Fibroblast of skin of right biceps (primary cell): ENCODE results near the gene FRY.

Experiments
- DNase-seq: peaks from one replicate; pipeline ENCODE4 v3.0.0-alpha.2; 2013

Gene FRY

DNA sequence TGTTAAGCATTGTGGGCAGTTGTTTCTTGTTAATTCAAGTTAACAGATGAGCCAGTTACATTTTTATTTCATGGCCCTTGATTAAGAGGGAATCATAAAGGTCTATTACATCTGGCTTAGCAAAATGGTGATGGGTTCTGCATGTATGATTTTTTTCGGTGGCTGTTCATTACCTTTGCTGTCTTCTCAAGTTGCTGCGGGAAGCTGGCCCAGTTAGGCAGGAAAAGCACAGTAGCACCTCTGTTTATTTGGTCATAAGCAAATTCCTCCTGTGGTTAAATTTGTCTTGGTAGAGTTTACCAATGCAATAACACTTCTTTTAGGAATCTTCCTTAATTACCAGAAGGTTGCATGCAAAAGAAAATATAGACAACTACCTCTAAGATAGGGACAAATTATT lies 104.5 kb downstream of the FRY start:
- DNase-seq: no peak

DNA sequence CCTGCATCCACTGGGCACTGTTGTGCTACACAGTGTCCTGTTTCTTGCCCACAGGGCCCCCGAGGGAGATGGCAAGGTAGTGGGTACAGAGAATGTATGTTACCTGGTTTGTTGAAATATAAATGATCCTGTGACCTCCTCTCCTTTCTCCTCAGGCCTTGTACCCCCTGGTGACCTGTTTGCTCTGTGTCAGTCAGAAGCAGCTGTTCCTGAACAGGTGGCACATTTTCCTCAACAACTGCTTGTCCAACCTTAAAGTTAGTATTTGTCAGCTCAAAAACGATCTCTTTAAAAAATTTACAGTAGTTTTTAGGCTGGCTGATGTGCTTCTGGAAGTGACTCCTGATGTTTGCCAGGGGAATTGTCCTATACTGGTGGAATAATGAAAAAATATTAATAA lies 105.1 kb downstream of the FRY start:
- DNase-seq: no peak

DNA sequence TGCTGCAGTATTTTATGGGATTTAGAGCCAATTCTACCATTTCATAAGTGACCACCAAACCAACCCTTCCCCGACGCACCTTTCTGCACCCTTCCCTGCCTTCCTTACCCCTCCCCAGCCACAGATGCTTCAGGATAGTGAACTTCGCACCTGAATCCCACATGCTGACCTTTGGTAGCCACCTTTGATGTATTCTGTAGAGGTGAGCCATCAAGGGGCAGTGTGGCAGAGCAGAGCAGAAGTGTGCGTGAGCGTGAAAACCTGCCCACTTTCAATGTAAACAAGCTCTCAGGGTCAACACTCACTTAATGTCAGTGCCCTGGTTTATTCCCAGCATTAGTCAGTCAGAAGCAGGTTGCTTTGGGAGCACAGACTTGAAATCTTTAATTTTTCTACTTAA lies 107.7 kb downstream of the FRY start:
- no peak for DNase-seq

DNA sequence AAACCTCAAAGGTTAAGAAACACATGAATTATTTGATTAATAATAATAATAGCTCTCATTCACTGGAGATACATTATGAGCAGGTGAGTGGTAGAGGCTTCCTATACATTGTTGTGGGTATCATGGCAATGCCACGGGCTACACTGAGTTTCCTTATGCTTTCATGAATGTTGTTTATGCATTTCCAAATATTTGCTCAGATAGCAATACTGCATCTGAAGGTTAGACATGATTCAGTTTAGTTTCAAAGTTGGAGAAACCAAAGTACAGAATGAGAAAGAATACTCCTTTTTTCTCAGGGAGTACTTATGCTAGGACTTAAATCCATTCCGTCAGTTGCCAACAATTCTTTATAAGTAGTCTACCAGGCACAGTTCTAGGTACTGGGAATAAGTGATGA lies 108.5 kb downstream of the FRY start:
- no peak for DNase-seq

DNA sequence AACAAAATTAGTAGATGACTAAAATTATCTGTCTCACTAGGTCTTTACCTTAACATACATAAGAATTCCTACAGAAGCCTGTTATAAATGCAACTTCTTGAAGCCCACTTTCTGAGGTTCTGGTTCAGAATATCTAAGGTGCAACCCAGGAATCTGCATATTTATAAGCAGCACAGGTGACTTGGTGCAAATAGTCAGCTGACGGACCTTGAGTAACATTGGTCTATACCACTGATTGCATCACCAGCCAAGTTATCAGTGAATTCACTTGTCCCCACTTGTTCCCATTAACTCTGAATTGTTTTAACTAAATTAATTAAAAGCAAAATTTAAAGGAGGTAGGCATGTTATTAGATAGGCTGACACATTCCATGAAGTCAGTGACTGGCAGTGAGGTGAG lies 109.9 kb downstream of the FRY start:
- DNase-seq: no peak

DNA sequence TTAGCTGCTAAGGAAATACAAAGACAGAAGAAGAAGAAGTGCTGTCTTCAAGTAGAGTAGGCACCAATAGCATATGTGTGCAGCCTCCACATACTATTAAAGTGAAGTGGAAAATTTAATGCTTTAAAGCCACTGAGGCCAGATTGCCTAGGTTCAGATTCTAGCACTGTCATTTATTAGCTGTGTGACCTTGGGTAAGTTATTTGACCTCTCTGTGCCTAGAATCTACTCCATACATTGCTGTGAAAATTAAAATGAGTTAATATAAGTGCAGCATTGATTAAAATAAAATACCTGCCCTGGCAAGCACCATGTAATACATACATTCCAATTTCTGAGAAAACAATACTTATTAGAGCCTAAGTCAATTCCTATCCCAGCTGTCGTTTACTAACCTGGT lies 110.5 kb downstream of the FRY start:
- DNase-seq: no peak

DNA sequence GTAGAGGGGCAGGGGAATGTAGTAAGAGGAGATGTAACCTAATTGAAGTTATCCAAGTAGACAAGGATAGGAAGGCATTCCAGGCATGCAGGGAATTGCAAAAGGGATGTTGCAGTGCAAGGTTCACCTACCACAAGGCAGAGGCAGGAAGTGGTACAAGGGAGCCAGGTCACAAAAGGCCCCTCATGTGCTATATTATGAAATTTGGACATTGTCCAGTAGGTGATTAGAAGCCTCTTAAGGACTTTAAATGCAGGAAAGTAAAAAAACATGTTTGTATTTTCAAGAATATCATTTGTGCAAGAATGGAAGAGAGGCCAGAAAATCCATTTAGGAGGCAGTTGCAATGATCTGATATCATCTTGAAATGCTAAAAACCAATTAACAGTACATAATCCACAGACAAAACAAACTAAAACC lies 111.4 kb downstream of the FRY start:
- DNase-seq: peak; percentile 64

DNA sequence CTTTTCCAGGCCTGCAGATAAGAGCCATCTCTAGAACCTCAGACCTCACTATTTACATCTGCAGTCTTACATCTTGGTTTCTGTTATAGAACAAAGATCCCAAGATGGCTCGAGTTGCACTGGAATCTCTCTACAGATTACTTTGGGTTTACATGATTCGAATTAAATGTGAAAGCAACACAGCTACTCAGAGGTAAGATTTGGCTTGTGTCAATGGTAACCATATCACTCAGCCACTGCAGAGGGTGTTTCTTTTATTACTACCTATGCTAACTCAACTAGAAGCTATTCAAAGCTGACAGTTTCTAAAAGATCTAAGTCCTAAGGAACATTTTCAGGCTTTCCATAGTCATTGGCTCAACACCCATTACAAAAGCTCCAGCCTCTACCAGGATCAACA lies 115.6 kb downstream of the FRY start:
- no peak for DNase-seq

DNA sequence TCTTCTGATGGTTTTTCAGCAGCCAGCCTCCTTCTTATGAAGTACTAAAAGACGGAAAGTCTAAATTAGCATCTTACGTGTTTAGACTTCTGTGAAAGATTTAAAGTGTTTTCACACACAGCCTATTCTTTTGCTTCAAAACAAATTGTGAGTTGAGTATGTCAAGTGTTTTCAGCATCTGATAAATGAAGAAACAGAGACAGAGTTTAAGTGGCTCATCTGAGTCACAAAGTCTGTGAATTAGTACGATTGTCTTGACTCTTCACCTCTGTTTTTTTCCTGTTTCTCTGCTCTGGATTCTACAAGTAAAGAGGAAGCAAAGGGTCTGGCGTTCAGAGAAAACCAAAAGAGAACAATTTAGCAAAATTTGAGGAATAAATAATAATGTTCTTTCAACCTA lies 116.4 kb downstream of the FRY start:
- DNase-seq: no peak

DNA sequence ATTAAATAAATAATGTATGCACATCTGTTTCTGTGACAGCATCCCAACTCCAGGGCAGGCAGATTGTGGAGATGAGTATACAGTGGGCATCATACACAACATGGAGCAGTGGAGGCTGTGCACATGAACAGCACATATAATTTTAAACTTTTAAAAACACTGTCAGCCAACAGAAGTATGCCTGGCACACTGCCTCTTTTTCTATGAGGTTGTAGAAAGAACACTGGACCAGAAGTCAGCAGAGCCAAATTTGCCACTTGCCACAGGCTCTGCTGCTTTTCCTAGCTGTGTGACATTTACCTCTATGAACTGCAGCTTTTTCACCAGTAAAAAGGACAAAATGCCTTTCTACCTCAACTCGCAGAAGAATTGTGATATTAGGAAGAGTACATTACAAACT lies 118.7 kb downstream of the FRY start:
- DNase-seq: no peak

DNA sequence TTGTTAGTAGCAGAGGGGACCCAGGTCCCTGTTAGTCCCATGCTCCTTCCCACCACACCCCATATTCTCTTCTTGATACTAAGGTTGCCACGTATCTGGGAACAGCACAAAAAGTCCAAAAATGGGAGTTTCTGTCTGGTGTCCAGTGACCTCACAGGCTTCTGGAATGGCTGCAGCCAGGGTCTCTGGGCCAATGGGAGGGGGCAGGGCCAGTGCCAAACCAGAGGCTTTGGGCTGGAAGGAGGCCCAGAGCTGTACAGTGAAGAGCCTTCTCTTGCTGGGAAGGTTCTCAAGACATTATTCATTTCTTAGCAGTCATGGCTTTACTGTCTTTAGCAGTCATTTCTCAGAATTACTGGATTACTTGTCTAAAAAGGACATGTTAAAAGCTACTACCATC lies 119.2 kb downstream of the FRY start:
- DNase-seq: peak; percentile 54

DNA sequence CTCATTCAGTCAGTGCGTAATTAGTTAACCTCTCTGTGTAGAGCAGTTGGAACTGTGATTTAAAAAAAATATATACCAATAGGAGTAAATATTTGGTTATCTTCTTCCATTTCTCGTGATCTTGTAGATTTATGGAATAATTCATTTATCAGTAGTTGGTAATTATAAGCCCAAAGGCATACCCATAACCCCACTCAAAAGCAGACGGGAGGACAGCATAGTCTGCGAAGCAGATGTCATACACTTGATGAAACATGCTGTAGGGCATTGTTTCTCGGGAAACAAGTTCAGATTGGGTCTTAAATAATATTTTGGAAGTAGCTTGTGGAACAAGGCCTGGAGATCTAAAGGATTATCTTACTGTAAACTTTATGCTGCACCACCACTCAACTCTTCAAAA lies 119.7 kb downstream of the FRY start:
- DNase-seq: no peak

DNA sequence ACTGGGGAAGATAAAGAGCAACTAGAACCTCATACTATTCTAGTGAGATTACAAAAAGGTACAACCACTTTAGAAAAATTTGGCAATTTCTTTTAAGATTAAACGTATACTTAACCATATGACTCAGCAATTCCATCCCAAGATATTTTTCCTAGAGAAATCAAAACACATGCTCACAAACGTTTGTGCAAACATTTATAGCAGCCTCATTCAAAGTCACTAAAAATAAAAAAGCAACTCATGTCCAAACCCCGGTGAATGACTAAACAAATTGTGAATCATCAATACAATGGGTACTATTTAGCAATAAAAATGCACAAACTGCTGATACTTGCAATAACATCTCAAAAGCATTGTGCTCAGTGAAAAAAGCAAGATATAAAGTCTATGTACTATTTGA lies 121.5 kb downstream of the FRY start:
- peak; percentile 77 for DNase-seq

DNA sequence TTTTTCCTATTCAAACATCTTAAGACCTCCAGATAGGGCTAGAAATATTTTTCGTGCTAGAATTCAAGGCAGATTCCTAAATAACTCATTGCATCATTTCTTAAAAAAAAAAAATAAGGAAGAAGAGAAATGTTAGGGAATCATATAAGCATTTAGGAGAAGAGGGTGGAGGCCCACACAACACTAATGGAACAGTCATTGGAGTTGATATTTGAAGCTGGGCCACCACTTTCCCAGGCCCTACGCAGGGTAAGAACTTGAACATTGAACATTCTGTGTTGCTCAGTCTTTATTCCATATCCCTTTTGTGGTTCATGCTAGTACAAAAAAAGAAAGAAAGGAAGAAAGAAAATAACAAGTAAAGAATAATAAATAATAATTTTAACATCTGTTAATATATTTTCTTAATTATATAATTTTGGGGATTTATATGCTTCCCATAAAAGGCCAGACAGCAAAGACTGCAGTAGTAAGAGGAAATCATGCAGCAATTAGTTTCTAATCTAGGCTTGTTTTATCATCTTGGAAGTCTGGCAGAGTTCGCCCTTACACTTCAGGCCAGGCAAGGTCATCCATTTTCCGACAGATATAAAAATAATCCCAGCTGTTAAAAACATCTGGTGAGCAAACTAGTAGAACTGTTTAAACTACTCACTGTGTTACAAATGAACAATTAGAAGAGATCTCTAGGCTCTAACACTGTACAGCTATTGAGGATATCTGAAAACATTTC lies 127.7 kb downstream of the FRY start:
- no peak for DNase-seq

DNA sequence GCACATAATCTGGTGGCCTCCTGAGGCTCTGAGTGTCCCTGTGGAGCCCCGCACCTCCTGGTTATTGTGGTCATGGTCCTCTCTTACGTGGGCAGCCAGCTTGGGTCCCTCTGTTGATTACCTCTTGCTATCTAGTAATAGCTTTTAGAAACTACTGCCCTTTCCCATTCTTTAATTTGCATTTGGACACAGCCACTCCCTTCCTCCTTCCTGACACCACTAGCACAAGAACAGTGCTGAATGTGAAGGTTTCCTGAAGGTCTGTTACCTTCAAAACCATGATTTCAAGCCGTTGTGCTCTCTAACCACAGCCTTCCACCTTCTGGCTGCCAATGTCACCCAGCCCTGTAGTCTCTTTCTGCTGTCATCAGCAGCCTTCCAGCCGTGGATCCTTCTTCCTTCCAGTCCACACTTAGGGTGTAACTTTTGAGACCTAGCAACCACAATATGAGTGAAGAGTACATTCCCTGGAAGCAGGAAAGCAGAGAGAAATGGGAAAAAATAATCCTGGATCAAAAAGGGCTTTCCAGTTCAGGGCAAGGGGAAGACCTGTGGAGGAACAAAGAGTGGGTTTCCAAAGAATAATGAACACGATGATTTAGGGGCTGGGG lies 130.9 kb downstream of the FRY start:
- DNase-seq: no peak

DNA sequence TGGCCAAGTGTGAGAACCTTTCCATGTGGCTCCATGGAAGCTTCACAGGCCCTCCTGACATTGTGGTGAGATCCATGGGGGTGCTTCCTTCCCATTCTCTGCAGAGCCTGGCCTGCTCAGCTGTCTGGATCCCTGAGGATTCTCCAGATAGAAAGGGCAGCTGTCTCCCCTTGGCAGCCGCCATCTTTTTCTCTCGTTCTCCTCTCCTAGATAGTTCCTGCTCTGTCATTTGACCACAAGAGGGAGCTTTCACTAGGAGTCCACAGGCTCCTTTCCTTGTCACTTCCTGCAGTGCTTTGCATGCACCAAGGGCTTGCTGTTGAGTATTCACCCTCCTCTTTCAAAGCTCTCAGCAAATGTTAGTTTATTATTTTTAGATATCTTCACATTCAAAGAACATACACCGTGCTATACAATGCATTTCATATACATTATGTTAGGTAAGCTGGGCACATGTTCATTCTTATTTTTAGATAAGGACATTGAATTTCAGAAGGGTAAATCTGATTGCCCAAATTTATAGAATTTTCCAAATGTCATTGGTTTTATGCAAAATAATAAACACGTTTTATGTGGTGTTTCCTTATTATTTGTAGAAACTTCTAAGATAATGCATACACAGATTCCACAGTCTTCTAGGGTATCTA lies 133.2 kb downstream of the FRY start:
- peak; percentile 73 for DNase-seq

DNA sequence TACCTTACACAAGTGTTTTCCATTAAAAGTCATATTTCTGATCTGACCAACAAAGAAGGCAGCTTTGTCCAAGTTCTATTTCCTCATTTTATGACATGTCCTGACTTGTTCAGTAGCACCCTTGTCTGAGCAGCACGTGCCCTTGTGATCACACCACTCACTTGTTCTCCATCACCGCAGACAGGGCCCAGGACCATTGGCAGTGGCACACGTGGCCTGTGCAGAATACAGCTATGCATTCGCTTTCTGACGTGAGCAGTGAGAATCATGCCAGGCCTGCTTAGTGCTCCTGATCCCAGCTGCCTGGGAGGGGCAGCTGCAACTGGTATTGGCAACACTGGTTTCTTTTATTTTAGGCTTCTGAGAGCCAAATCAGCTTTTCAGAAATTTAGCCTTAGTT lies 134.2 kb downstream of the FRY start:
- no peak for DNase-seq

DNA sequence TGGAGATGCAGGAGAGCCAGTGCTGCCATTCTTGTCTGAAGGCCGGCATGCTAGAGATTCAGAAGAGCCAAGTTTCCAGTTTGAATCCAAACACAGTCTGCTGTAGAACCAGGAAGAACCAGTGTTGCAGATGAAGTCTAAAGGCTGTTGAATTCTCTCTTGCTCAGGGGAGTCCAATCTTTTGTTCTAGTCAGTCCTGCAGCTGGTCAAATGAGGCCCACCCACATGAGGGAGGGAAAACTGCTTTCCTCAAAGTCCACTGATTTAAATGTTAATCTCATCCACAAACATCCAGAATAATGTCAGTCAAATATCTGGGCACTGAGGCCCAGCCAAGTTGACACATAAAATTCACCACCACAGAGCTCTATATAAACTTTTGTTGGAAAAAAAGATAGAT lies 136.6 kb downstream of the FRY start:
- DNase-seq: no peak

DNA sequence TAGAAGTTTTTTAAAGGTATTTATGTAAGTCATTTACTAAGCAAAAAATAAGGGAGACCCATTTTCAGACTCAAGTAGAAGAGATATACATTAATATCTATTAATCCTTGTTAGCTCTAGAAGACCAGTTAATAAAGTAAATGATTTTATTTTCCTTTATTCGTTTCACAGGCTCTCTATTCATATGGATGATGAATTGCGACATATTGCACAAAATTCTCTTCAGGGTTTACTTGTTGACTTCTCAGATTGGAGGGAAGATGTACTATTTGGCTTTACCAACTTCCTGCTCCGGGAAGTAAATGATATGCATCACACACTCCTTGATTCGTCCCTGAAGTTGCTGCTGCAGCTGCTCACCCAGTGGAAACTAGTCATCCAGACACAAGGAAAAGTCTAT lies 139.3 kb downstream of the FRY start:
- no peak for DNase-seq

DNA sequence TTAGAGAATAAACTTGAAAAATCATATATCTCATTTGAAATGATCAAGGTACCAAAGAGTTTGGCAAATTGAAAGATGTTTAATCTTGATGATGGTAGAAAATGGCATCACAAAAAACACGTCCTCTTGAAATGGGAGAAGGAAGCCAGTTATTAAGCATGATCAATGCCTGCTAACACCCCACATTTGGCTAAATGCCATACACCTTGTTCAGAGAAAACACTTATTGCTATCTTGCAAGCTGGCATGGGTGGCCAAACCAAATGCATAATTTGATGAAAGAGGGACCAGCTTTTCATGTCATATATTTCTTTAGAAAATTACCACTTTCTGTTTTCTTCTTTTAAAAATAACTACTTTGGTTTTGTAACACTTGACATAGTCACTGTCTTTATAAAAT lies 142.3 kb downstream of the FRY start:
- DNase-seq: no peak

DNA sequence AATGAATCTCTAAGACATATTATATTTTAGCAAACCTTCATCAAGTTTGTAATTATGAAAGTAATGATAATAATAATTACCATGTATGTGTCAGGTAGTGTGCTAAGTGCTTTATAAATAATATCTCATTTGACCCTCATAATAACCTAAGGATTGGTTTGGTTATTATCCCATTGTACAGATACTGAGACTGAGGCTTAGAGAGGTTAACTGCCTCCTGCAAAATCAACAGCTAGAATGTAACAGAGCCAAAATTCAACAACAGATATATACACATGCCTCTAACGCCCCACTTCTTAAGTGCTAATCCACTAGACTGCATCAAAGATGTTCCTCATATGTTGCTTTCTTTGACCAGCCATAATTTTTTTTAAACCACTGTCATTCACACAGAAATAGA lies 142.8 kb downstream of the FRY start:
- no peak for DNase-seq

DNA sequence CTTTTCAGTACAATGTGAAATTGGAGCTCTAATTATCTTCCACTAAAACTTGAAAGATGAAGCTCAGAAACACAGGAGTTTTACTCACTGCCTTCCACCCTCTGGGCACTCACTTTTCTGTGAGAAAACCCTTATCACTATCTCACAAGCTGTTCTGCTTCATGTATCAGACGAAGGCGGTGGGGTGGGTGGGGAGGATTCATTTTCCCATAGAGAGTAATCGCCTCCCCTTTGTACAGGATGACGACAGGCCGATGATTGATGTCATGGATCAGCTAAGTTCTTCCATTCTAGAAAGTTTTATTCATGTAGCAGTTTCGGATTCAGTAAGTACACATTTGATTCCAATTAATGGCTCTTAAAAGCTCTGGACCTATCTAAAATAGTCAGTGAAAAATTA lies 143.7 kb downstream of the FRY start:
- DNase-seq: peak; percentile 22

DNA sequence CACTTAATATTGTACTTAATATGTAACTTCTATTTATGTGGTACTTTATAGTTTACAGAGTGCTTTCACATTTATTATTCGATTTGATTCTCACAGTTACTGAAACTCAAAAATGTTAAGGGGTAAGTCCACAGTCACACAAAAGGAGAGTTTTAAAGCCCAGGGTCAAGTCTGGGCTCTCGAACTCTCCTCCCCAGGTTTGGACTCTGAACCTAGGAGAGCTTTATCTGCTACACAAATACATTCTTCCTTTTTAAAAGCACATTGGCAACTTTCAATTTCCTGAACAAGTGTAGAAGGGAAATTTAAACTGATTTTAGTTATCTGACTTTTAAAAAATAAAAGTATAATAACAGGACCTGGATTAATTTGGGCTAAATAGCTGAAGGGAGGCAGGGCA lies 144.4 kb downstream of the FRY start:
- no peak for DNase-seq

DNA sequence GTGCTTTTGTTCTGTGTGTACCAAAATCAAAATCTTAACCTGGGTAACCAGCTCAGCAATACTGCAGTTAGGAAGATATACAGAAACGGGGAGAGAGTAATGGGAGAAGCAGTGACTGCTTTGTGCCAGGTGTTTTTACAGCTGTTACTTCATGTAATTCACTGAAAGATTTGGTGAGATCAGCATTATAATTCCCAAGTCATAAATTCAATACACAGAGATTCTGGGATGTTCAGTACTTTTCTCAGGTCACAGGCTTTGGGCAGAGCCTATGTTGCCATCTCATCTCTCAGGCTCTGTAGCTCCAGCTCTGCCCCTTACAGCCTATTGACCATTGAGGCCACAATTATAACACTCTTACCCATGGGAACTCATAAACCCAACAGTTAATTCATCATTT lies 145.1 kb downstream of the FRY start:
- no peak for DNase-seq

DNA sequence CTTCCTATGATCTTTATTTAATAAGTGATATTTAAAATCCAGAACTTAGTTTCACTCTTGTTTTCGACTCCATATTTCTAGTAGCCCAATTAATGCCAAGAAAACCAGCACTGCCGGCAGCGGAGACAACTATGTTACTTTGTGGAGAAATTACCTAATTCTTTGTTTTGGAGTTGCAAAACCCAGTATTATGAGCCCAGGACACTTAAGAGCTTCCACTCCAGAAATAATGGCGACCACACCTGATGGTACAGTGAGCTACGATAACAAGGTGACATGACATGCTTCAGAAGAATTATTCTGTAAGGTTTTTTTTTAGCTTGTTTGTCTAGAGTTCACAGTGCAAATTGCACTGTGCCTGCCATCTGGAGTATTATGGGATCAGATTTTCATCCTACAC lies 147.2 kb downstream of the FRY start:
- no peak for DNase-seq
